ENCODE results near the gene CAND2. TPM values are rescaled to one million over a fixed set of nuclear protein-coding genes. Genes with fewer than 3 reads are reported as not detected.
"Not testable (repeated sequence)": the region's sequence is repeated elsewhere in the genome, so short reads cannot be mapped to it uniquely, and the experiment has no call there.

CAND2 gene
- polyA plus RNA-seq, 1 donor: 2.8 TPM

DNA sequence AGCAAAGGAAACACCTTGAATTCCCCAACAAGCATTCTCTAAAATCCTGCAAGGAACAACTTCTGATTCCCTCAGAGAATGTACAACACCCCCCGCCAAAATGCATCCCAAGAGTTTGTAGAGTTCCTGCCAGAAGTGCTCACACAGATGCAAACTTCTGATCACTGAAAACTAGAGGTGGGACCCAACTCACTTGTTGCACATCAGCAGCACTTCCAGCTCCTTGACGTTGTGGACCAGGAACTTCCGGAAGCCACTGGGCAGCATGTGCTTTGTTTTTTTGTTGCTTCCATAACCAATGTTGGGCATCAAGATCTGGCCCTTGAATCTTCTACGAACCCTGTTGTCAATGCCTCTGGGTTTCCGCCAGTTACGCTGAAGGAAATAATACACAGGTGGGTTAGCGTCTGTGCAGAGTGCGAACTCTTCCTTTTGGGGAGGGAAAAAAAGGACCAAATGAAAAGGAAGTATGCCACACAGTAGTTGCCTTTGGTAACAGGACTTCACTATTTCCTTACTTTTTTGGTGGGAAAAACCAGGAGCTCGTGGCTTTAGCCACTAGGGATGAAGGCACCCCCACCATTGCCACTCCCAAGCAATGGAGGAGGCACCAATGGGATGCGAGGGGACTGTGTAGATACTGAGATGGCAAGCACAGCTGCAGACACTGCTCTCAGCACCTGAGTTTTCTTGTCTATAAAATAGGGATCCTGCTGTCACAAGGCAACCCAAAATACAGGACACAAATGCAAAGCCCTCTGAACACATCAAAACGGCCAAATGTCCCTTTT is 42.9 kb downstream of the CAND2 start:
- Histone ChIP-seq H3K27ac (ENCODE audit: low read length) (no peak overlapping the region), H3K4me1 (ENCODE audit: control insufficient read depth, insufficient read depth, low read length) (peaks cover 5% of the 10 kb centered on the region), H3K27me3 (ENCODE audit: control insufficient read depth, insufficient read depth, low read length) (no peaks in the 10 kb centered on the region), H3K9me3 (ENCODE audit: control insufficient read depth, low read depth, low read length) (no peaks in the 10 kb centered on the region), H3K4me3 (ENCODE audit: low read length) (no peak overlapping the region), H3K36me3 (ENCODE audit: control insufficient read depth, insufficient read depth, low read length) (peaks cover 54% of the 10 kb centered on the region)
- no peak for DNase-seq
- WGBS (ENCODE audit: insufficient coverage, low lambda C conversion rate): no CpG with 5 or more reads among the region's 11 CpGs

DNA sequence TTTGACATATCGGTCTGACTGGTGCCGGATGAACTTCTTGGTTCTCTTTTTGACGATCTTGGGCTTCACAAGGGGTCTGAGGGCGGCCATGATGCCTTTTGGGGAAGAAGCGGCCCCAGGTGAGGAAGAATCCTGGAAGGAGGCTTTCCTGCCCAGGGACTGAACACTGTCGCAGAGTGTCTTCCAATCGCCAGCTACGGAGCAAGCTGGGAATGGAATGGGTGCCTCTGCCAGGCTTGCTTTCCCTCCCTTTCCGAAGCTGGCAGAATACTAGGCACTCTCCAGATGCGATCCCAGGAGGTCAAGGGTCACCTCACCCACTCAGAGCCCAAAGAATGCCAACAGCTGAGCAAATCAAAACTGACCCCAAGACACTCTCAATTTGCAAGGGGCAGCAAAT is 43.7 kb downstream of the CAND2 start:
- H3K9me3 ChIP-seq (ENCODE audit: control insufficient read depth, low read depth, low read length); H3K4me1 ChIP-seq (ENCODE audit: control insufficient read depth, insufficient read depth, low read length); H3K27ac ChIP-seq (ENCODE audit: low read length); DNase-seq; H3K27me3 ChIP-seq (ENCODE audit: control insufficient read depth, insufficient read depth, low read length): not testable (repeated sequence)
- peak overlapping the region; percentile 82 for H3K4me3 ChIP-seq (ENCODE audit: low read length)
- no CpG with 5 or more reads among the region's 10 CpGs for WGBS (ENCODE audit: insufficient coverage, low lambda C conversion rate)
- peaks cover 46% of the 10 kb centered on the region for H3K36me3 ChIP-seq (ENCODE audit: control insufficient read depth, insufficient read depth, low read length)

DNA sequence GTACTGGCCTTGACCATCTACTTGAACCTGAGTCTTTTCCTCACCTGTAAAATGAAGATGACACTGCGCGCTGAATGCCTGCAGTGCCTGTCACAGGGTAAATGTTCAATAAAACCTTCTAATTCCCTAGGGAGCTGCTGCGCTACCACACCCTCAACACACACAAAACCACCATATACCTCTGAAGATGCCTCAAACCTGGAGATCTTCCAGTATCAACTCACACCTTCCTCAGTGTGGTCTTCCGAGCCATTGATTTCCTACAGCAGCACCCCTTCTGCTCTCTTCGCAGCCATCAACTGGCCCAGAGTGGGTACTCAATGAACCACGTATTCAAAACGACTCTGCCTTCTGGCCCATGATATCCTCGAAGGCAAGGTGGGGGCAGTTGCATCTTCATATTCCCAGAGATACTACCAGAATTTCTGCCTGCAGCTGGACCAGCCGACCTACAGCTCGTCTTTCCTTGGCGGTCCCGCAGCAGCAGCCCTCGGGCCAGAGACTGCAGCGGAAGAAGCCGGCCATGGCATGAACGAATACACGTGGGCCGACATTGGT is 44.2 kb downstream of the CAND2 start:
- Histone ChIP-seq H3K9me3 (ENCODE audit: control insufficient read depth, low read depth, low read length) (no peaks in the 10 kb centered on the region), H3K27ac (ENCODE audit: low read length) (peak overlapping the region; percentile 66), H3K27me3 (ENCODE audit: control insufficient read depth, insufficient read depth, low read length) (no peaks in the 10 kb centered on the region), H3K4me1 (ENCODE audit: control insufficient read depth, insufficient read depth, low read length) (peaks cover 5% of the 10 kb centered on the region), H3K4me3 (ENCODE audit: low read length) (peak overlapping the region; percentile 82), H3K36me3 (ENCODE audit: control insufficient read depth, insufficient read depth, low read length) (peaks cover 41% of the 10 kb centered on the region)
- no CpG with 5 or more reads among the region's 18 CpGs for WGBS (ENCODE audit: insufficient coverage, low lambda C conversion rate)
- peak in 1 of 2 donors; percentile 18 for DNase-seq

DNA sequence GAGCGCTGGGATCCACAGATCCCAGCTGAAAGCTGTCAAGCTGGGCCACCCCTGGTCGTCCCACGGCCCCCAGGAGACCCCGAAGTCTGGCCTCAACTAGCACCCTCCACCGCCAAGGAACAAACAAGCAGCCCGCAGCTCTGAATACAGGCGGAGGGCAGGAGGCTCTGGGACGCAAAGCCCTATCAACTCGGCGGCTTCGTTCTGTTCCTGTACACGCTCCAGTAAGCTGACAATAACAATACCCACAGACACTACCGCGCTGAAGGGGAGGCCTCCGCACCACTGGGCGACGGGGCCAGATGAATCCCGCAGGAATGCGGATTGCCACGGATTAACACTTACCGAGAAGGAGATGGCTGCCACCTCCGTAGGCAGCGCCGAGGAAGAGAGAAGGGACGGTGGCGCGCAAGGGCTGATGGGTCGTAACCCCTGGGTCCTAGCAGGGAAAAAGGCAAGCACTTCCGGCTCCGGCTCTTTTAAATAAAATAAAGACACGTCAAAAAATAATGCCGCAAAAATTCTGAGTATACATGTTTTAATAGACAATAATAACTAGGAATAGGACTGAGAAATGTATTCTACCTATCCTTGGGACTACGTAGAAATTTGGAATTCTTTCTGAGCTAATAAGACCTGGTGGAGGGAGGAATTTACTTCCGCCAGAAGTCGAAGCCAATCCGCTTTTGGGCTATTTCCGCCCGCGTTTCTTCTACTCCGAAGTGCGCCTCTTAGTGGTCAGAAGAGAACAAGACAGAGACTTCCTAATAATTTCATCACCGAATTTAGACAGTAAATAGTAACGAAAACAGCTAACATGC is 44.9 kb downstream of the CAND2 start, which contains the start of gene RPL32:
Gene RPL32, minus strand, starts transcription at position 417 of the 821 bp plus-strand sequence. CDS start 1,328 bp downstream, outside the sequence.
- Histone ChIP-seq H3K4me3 (ENCODE audit: low read length) (peak within 1 kb of the TSS; percentile 82), H3K27ac (ENCODE audit: low read length) (peak within 1 kb of the TSS; percentile 66), H3K27me3 (ENCODE audit: control insufficient read depth, insufficient read depth, low read length) (no peaks in the 10 kb centered on the region), H3K4me1 (ENCODE audit: control insufficient read depth, insufficient read depth, low read length) (peaks cover 5% of the 10 kb centered on the region), H3K36me3 (ENCODE audit: control insufficient read depth, insufficient read depth, low read length) (peaks cover 34% of the 10 kb centered on the region), H3K9me3 (ENCODE audit: control insufficient read depth, low read depth, low read length) (no peaks in the 10 kb centered on the region)
- DNase-seq: peak; percentile 89 to 94
- WGBS (ENCODE audit: insufficient coverage, low lambda C conversion rate): 0% methylated on average over 1 of the region's 43 CpGs

DNA sequence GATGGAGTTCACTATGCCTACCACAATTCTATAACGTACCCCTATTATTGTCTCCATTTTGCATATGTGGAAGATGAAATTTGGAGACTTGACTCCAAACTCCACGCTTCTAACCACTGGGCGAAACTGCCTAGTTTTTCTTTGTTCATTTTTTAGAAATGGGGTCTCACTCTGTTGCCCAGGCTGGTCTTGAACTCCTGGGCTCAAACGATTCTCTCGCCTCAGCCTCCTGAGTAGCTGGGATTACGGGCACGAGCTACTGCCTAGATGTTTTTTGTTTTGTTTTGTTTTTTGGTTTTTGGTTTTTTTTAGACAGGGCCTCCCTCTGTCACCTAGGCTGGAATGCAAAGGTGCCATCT is 45.5 kb downstream of the CAND2 start:
- Histone ChIP-seq H3K27me3 (ENCODE audit: control insufficient read depth, insufficient read depth, low read length) (no peaks in the 10 kb centered on the region), H3K4me1 (ENCODE audit: control insufficient read depth, insufficient read depth, low read length) (peaks cover 5% of the 10 kb centered on the region), H3K9me3 (ENCODE audit: control insufficient read depth, low read depth, low read length) (no peaks in the 10 kb centered on the region), H3K4me3 (ENCODE audit: low read length) (no peak overlapping the region), H3K36me3 (ENCODE audit: control insufficient read depth, insufficient read depth, low read length) (peaks cover 29% of the 10 kb centered on the region), H3K27ac (ENCODE audit: low read length) (no peak overlapping the region)
- DNase-seq: no peak
- WGBS (ENCODE audit: insufficient coverage, low lambda C conversion rate): no CpG with 5 or more reads among the region's 7 CpGs

DNA sequence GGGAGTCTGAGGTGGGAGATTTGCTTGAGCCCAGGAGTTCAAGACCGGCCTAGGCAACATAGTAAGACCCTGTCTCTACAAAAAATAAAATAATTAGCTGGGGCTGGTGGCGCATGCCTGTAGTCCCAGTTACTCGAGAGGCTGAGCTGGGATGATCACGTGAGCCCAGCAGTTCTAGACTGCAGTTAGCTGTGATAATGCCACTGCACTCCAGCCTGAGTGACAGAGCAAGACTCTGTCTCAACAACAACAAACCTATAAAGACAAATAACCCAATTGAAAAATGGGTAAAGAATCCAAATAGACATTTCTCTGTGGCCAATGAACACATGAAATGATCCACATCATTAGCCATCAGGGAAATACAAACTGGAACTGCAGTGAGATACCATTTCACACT is 46.0 kb downstream of the CAND2 start:
- whole genome bisulfite sequencing (ENCODE audit: insufficient coverage, low lambda C conversion rate): no CpG with 5 or more reads among the region's 4 CpGs

DNA sequence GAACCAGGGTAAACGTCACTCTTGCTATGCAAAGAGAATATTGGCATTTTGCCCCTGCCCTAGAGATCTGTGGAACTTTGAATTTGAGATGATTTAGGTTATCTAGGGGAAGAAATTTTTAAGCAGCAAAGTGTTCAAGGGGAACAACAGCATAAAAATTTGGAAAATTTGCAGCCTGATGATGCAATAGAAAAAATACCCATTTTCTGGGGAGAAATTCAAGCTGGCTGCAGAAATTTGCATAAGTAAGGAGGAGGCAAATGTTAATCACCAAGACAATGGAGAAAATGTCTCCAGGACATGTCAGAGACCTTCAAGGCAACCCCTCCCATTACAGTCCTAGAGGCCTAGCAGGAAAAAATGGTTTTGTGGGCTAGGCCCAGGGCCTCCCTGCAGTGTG is 49.3 kb downstream of the CAND2 start:
- no peaks in the 10 kb centered on the region for H3K36me3 ChIP-seq (ENCODE audit: control insufficient read depth, insufficient read depth, low read length)
- no peaks in the 10 kb centered on the region for H3K27me3 ChIP-seq (ENCODE audit: control insufficient read depth, insufficient read depth, low read length)
- peaks cover 2% of the 10 kb centered on the region for H3K9me3 ChIP-seq (ENCODE audit: control insufficient read depth, low read depth, low read length)
- WGBS (ENCODE audit: insufficient coverage, low lambda C conversion rate): no CpG with 5 or more reads among the region's 1 CpG
- no peak overlapping the region for H3K27ac ChIP-seq (ENCODE audit: low read length)
- no peak for DNase-seq
- H3K4me1 ChIP-seq (ENCODE audit: control insufficient read depth, insufficient read depth, low read length): no peaks in the 10 kb centered on the region
- no peak overlapping the region for H3K4me3 ChIP-seq (ENCODE audit: low read length)

More for the DNA sequence above, 46.0 kb downstream of the CAND2 start:
- H3K27me3 ChIP-seq (ENCODE audit: control insufficient read depth, insufficient read depth, low read length): no peaks in the 10 kb centered on the region
- no peak overlapping the region for H3K27ac ChIP-seq (ENCODE audit: low read length)
- H3K9me3 ChIP-seq (ENCODE audit: control insufficient read depth, low read depth, low read length): no peaks in the 10 kb centered on the region
- H3K36me3 ChIP-seq (ENCODE audit: control insufficient read depth, insufficient read depth, low read length): peaks cover 24% of the 10 kb centered on the region
- DNase-seq: no peak
- no peak overlapping the region for H3K4me3 ChIP-seq (ENCODE audit: low read length)
- peaks cover 5% of the 10 kb centered on the region for H3K4me1 ChIP-seq (ENCODE audit: control insufficient read depth, insufficient read depth, low read length)

DNA sequence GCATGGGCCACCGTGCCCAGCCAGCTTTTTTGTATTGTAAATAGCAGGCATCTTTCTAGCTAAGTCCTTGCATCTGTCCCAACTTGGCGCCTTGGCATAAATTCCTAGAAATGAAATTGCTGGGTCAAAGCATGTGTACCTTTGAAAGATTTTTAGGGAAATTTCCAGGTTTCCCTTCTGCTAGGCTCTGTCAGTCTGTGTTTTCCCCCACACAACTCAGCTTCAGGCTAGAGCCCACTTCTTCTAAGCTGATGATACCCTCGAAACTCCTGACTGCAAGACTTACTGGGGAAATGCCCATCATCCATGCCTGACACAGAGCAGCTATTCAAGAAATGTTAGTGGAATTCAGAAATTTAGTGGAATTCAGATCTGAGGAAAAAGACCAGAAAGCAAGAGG is 55.7 kb downstream of the CAND2 start:
- Histone ChIP-seq H3K4me1 (ENCODE audit: control insufficient read depth, insufficient read depth, low read length) (no peaks in the 10 kb centered on the region), H3K27ac (ENCODE audit: low read length) (no peak overlapping the region), H3K4me3 (ENCODE audit: low read length) (no peak overlapping the region), H3K9me3 (ENCODE audit: control insufficient read depth, low read depth, low read length) (peaks cover 2% of the 10 kb centered on the region), H3K36me3 (ENCODE audit: control insufficient read depth, insufficient read depth, low read length) (no peaks in the 10 kb centered on the region), H3K27me3 (ENCODE audit: control insufficient read depth, insufficient read depth, low read length) (peaks cover 6% of the 10 kb centered on the region)
- WGBS (ENCODE audit: insufficient coverage, low lambda C conversion rate): no CpG with 5 or more reads among the region's 3 CpGs
- no peak for DNase-seq

DNA sequence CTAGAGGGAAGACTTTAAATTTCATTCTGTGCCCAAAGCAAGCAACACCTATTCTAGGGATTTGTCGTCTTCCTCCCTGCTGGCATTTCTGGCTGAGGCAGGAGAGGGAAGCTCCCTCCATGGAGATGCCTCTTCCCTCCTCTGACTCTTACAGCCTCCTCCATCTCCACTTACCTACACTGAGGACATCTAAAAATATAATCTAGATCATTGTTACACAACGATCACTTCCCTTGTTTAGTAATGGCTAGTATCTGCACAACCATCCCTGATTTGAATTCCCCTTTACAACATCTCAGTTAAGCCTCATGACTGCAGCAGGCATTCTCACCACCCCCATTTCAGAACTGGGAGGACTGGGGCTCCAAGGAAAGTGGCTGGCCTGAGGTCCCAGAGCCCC is 57.4 kb downstream of the CAND2 start:
- DNase-seq; H3K36me3 ChIP-seq (ENCODE audit: control insufficient read depth, insufficient read depth, low read length); H3K9me3 ChIP-seq (ENCODE audit: control insufficient read depth, low read depth, low read length); H3K27ac ChIP-seq (ENCODE audit: low read length); H3K4me3 ChIP-seq (ENCODE audit: low read length); H3K4me1 ChIP-seq (ENCODE audit: control insufficient read depth, insufficient read depth, low read length); H3K27me3 ChIP-seq (ENCODE audit: control insufficient read depth, insufficient read depth, low read length): not testable (repeated sequence)
- 80% methylated on average over 1 of the region's 2 CpGs for WGBS (ENCODE audit: insufficient coverage, low lambda C conversion rate)

DNA sequence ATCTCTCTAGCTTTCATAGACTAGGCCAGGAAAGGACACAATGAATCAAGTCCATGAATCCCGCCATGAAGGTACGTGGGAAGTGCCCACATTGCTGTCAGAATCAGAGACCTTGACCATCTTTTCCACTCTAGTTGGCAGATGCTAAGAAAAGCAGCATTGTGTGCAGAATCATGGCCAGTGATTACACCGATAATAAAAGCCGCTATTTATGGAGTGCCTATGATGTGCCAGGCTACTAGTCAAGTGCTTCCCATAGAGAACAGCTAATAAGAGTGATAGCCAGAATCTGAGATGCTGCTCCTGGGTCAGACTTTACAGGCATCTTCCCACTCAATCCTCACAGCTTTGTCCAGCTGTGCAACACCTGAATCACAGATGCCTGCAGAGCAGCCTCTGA is 58.1 kb downstream of the CAND2 start:
- WGBS (ENCODE audit: insufficient coverage, low lambda C conversion rate): no CpG with 5 or more reads among the region's 4 CpGs
- Histone ChIP-seq H3K27ac (ENCODE audit: low read length) (no peak overlapping the region), H3K36me3 (ENCODE audit: control insufficient read depth, insufficient read depth, low read length) (no peaks in the 10 kb centered on the region), H3K4me3 (ENCODE audit: low read length) (no peak overlapping the region), H3K27me3 (ENCODE audit: control insufficient read depth, insufficient read depth, low read length) (peaks cover 6% of the 10 kb centered on the region), H3K9me3 (ENCODE audit: control insufficient read depth, low read depth, low read length) (peaks cover 2% of the 10 kb centered on the region), H3K4me1 (ENCODE audit: control insufficient read depth, insufficient read depth, low read length) (no peaks in the 10 kb centered on the region)
- DNase-seq: no peak

All from large intestine (tissue), 3 donors.